Keratinocyte (primary cell): Measurements from ENCODE around the gene GALNT9. TPM values are rescaled to one million over a fixed set of nuclear protein-coding genes. Genes with fewer than 3 reads are reported as not detected.

ENCODE experiments used
- DNase-seq: peaks from one replicate; pipeline ENCODE4 v3.0.0-alpha.2; 2011; ENCODE audit warnings: low read depth, missing footprints, low spot score
- FAIRE-seq: peaks from 2 replicates; lab custom pipeline; 2011; peaks lifted over from hg19 to GRCh38; lab: Jason Lieb, UNC
- H2AFZ ChIP-seq: 2 replicates; pipeline ENCODE4 v1.6.0; 2012; ENCODE audit warnings: low read length, control low read depth, inconsistent platforms; ENCODE audit not compliant: control insufficient read depth
- H3K27ac ChIP-seq: 2 replicates; pipeline ENCODE4 v1.5.1; 2011; ENCODE audit warnings: low read length; ENCODE audit not compliant: control insufficient read depth, insufficient read depth
- H3K27me3 ChIP-seq: 3 replicates; pipeline ENCODE4 v1.6.0; 2011; ENCODE audit warnings: low read length; ENCODE audit not compliant: control insufficient read depth, insufficient read depth; ENCODE audit errors: extremely low read depth
- H3K36me3 ChIP-seq, 2 experiments: 2 replicates in 1 of 2; 3 replicates in 1 of 2; pipeline ENCODE4 v1.5.1; 2011; ENCODE audit warnings: low read length in 2 of 2, mild to moderate bottlenecking in 1 of 2; ENCODE audit not compliant: control insufficient read depth in 2 of 2, insufficient read depth in 2 of 2; ENCODE audit errors: extremely low read depth in 1 of 2
- H3K4me1 ChIP-seq: 3 replicates; pipeline ENCODE4 v1.5.1; 2011; ENCODE audit warnings: low read length; ENCODE audit not compliant: control insufficient read depth, insufficient read depth; ENCODE audit errors: extremely low read depth
- H3K4me2 ChIP-seq: 3 replicates; pipeline ENCODE4 v1.6.0; 2011; ENCODE audit warnings: low read depth, low read length; ENCODE audit not compliant: control insufficient read depth, insufficient read depth; ENCODE audit errors: extremely low read depth
- H3K4me3 ChIP-seq, 3 experiments: fragments of 200-600 bp in 1 of 3; sonication (generic) in 1 of 3; 2 replicates in 2 of 3; 3 replicates in 1 of 3; pipeline ENCODE4 v1.5.1; 2011 to 2016; ENCODE audit warnings: low read length in 3 of 3, mild to moderate bottlenecking in 3 of 3, control low read depth in 2 of 3, inconsistent platforms in 1 of 3, low read depth in 1 of 3, mixed read lengths in 1 of 3, mixed run types in 1 of 3, moderate library complexity in 1 of 3; ENCODE audit not compliant: control insufficient read depth in 2 of 3, insufficient read depth in 2 of 3; ENCODE audit errors: extremely low read depth in 1 of 3
- H3K79me2 ChIP-seq: 2 replicates; pipeline ENCODE4 v1.6.0; 2012; ENCODE audit warnings: low read length; ENCODE audit not compliant: control insufficient read depth, insufficient read depth
- H3K9ac ChIP-seq: 3 replicates; pipeline ENCODE4 v1.6.0; 2011; ENCODE audit warnings: low read length; ENCODE audit not compliant: control insufficient read depth, insufficient read depth; ENCODE audit errors: extremely low read depth
- H3K9me1 ChIP-seq: 3 replicates; pipeline ENCODE4 v1.6.0; 2011; ENCODE audit warnings: low read length; ENCODE audit not compliant: control insufficient read depth, insufficient read depth; ENCODE audit errors: extremely low read depth
- H3K9me3 ChIP-seq: 2 replicates; pipeline ENCODE4 v1.5.1; 2012; ENCODE audit warnings: low read depth, low read length; ENCODE audit not compliant: control insufficient read depth
- H4K20me1 ChIP-seq: 3 replicates; pipeline ENCODE4 v1.6.0; 2011; ENCODE audit warnings: low read length; ENCODE audit not compliant: control insufficient read depth, insufficient read depth; ENCODE audit errors: extremely low read depth
- EZH2 ChIP-seq: IDR thresholded peaks from one replicate; pipeline ENCODE4 v1.6.1; 2012; ENCODE audit warnings: inconsistent platforms, mild to moderate bottlenecking, low read length, moderate library complexity
- dilution Hi-C: fragments of 300-500 bp; cut with MboI; formaldehyde crosslinking; loops from one replicate; pipeline ENCODE4 v1.7.0; 2020; ENCODE audit warnings: low sequenced_read_pairs; ENCODE audit not compliant: extremely low pct_ligation_motif_present
- polyA plus RNA-seq, 5 experiments: library from polyadenylated mRNA; depleted of rRNA in 3 of 5; stranded (reverse) in 3 of 5; stranded (forward) in 1 of 5; unstranded in 1 of 5; fragments of >200 nt; gene quantifications; 1 replicate in 1 of 5; 2 replicates in 3 of 5; 3 replicates in 1 of 5; pipeline versions ENCODE4 v1.2.1 to v1.2.3, GENCODE V29; 2011 to 2012; ENCODE audit warnings: missing spikeins in 2 of 5, low read depth in 1 of 5, low replicate concordance in 1 of 5
- TF ChIP-seq, protein P1 (sequence below), 3 experiments: IDR thresholded peaks in 1 of 3; conservative IDR thresholded peaks in 1 of 3; optimal IDR thresholded peaks in 1 of 3; 2 replicates in 2 of 3; 3 replicates in 1 of 3; pipeline versions ENCODE3 to v1.5.1; 2011; ENCODE audit warnings: low read length in 3 of 3, mild to moderate bottlenecking in 3 of 3, moderate library complexity in 2 of 3, control low read depth in 1 of 3, inconsistent platforms in 1 of 3; ENCODE audit not compliant: insufficient read depth in 2 of 3; ENCODE audit errors: extremely low read depth in 1 of 3

GALNT9 gene
- polyA plus RNA-seq, 1 donor (not counting 4 experiments of a cell fraction or from before 2014, with no cell fraction given): not detected

DNA sequence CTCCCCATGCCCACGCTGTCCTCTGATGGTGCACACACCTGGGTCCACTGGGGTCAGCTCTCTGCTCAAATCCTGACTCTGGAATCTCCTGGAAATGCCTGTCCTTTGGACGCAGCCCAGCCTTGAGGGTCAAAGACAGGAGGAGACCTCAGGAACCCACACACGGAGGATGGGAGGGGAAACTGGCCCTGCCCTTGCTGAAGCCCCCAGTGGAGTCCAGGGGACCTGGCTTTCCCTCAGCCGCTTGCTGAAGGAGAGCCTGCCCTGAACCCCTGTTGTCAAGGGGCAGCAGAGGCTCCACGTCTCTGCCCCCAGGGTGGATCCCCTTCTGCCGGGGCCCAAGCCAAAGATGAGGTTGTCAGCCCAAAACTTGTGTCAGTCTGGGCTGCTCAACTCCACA lies 16.9 kb downstream of the GALNT9 start:
- DNase-seq (no peak), FAIRE-seq (no peak)
- no peak for TF ChIP-seq EZH2
- TF ChIP-seq, protein P1, sequence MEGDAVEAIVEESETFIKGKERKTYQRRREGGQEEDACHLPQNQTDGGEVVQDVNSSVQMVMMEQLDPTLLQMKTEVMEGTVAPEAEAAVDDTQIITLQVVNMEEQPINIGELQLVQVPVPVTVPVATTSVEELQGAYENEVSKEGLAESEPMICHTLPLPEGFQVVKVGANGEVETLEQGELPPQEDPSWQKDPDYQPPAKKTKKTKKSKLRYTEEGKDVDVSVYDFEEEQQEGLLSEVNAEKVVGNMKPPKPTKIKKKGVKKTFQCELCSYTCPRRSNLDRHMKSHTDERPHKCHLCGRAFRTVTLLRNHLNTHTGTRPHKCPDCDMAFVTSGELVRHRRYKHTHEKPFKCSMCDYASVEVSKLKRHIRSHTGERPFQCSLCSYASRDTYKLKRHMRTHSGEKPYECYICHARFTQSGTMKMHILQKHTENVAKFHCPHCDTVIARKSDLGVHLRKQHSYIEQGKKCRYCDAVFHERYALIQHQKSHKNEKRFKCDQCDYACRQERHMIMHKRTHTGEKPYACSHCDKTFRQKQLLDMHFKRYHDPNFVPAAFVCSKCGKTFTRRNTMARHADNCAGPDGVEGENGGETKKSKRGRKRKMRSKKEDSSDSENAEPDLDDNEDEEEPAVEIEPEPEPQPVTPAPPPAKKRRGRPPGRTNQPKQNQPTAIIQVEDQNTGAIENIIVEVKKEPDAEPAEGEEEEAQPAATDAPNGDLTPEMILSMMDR (optimal IDR thresholded peaks at IDR 0.05 in 1 of 3, IDR thresholded peaks at IDR 0.05 in 1 of 3, conservative IDR thresholded peaks at IDR 0.05 in 1 of 3; ENCODE audit: extremely low read depth in 1 of 3, insufficient read depth in 2 of 3, low read length in 3 of 3): no peak
- H3K4me3 ChIP-seq: no peak overlapping the region
- no peak overlapping the region for H3K4me2 ChIP-seq
- dilution Hi-C loops: no loop called here
- no peaks in the 10 kb centered on the region for H3K9me1 ChIP-seq
- H3K36me3 ChIP-seq: no peaks in the 10 kb centered on the region
- no peak overlapping the region for H2AFZ ChIP-seq
- H3K4me1 ChIP-seq: no peaks in the 10 kb centered on the region
- no peak overlapping the region for H3K27ac ChIP-seq
- peaks cover 9% of the 10 kb centered on the region for H3K9me3 ChIP-seq
- no peaks in the 10 kb centered on the region for H3K27me3 ChIP-seq
- no peaks in the 10 kb centered on the region for H3K79me2 ChIP-seq
- H4K20me1 ChIP-seq: no peaks in the 10 kb centered on the region
- H3K9ac ChIP-seq: no peak overlapping the region

DNA sequence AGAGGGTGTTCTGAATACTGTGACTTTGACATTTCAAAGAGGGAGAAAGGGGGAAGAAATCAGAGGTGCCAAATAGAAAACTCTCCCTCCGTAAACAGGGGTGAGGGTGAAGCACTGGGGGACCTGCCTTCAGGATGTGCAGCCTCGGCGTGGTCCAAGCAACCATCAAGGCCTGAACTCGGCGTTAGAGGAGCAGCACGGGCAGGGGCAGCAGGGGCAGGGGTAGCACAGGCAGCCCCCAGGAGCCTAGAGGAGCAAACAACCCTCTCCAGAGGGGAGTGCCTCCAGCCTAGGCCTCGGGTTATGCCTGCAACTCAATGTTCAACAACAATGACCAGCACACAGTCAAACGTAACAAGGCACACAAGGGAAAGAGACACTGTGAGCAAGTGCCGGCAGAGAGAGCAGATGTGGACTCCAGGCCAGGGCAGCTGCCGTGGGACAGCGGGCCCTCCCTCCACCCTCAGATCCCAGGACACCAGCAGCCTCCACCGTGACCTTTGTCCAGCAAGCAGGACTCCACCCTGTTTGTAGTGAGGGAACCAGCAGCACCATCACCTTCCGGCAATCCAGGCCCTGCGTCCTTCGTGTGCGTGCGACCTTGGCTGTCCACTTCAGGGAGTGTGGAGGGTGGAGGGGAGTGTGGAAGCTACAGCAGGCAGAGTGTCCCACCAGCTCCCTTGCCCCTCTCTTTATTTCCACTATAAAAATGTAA lies 18.0 kb downstream of the GALNT9 start:
- H3K9ac ChIP-seq: no peak overlapping the region
- no peak overlapping the region for H3K4me2 ChIP-seq
- H3K9me1 ChIP-seq: no peaks in the 10 kb centered on the region
- H3K9me3 ChIP-seq: peaks cover 6% of the 10 kb centered on the region
- H2AFZ ChIP-seq: no peak overlapping the region
- H3K4me3 ChIP-seq: no peak overlapping the region
- no peak overlapping the region for H3K27ac ChIP-seq
- DNase-seq (no peak), FAIRE-seq (no peak)
- H3K36me3 ChIP-seq: no peaks in the 10 kb centered on the region
- no peaks in the 10 kb centered on the region for H3K79me2 ChIP-seq
- dilution Hi-C loops: no loop called here
- H3K4me1 ChIP-seq: no peaks in the 10 kb centered on the region
- H3K27me3 ChIP-seq: no peaks in the 10 kb centered on the region
- H4K20me1 ChIP-seq: no peaks in the 10 kb centered on the region
- no peak for TF ChIP-seq EZH2
- TF ChIP-seq, protein P1 (optimal IDR thresholded peaks at IDR 0.05 in 1 of 3, IDR thresholded peaks at IDR 0.05 in 1 of 3, conservative IDR thresholded peaks at IDR 0.05 in 1 of 3; ENCODE audit: extremely low read depth in 1 of 3, insufficient read depth in 2 of 3, low read length in 3 of 3): no peak
